ENCODE data around the gene KIAA2012.

Gene KIAA2012

GRCh38 chr2:202079310-202079709 lies 6.3 kb downstream of the KIAA2012 start:
- no peak for DNase-seq

- DNase-seq, result no peak
These were observed 11.2 kb downstream of the KIAA2012 start for GRCh38 chr2:202084265-202084664.

GRCh38 chr2:202088777-202089176 lies 15.7 kb downstream of the KIAA2012 start:
- DNase-seq, result no peak

- peak in 2 of 56 donors; percentile 1 to 3 for DNase-seq
These were observed 17.5 kb downstream of the KIAA2012 start for GRCh38 chr2:202090530-202090929.

GRCh38 chr2:202091476-202091875 lies 18.4 kb downstream of the KIAA2012 start:
- no peak for DNase-seq

GRCh38 chr2:202094426-202094986 lies 21.5 kb downstream of the KIAA2012 start:
- DNase-seq, result no peak

- DNase-seq, result no peak
These were observed 22.2 kb downstream of the KIAA2012 start for GRCh38 chr2:202095235-202095634.

- DNase-seq, result no peak
These were observed 23.7 kb downstream of the KIAA2012 start for GRCh38 chr2:202096736-202097135.

- DNase-seq, result no peak
These were observed 25.2 kb downstream of the KIAA2012 start for GRCh38 chr2:202098291-202098690.

- no peak for DNase-seq
These were observed 26.5 kb downstream of the KIAA2012 start for GRCh38 chr2:202099515-202099914.

- no peak for DNase-seq
These were observed 27.1 kb downstream of the KIAA2012 start for GRCh38 chr2:202100176-202100575.

- no peak for DNase-seq
These were observed 28.0 kb downstream of the KIAA2012 start for GRCh38 chr2:202101026-202101579.

- no peak for DNase-seq
These were observed 29.5 kb downstream of the KIAA2012 start for GRCh38 chr2:202102425-202103000.

GRCh38 chr2:202104286-202104870 lies 31.3 kb downstream of the KIAA2012 start:
- DNase-seq, result peak in 6 of 56 donors; percentile 6 to 30 (median 18)

GRCh38 chr2:202105025-202105424 lies 32.0 kb downstream of the KIAA2012 start:
- DNase-seq, result no peak

- no peak for DNase-seq
These were observed 35.3 kb downstream of the KIAA2012 start for GRCh38 chr2:202108345-202108744.

- DNase-seq, result no peak
These were observed 36.2 kb downstream of the KIAA2012 start for GRCh38 chr2:202109139-202109736.

- no peak for DNase-seq
These were observed 36.7 kb downstream of the KIAA2012 start for GRCh38 chr2:202109737-202110184.

GRCh38 chr2:202110491-202110890 lies 37.4 kb downstream of the KIAA2012 start:
- DNase-seq, result no peak

- DNase-seq, result no peak
These were observed 39.0 kb downstream of the KIAA2012 start for GRCh38 chr2:202112041-202112440.

GRCh38 chr2:202113571-202114142 lies 40.6 kb downstream of the KIAA2012 start:
- no peak for DNase-seq

GRCh38 chr2:202114291-202114690 lies 41.2 kb downstream of the KIAA2012 start:
- DNase-seq, result no peak

Measured in nucleus accumbens (tissue), 56 donors.